ENCODE data around the gene PARP14.
"Not testable (repeated sequence)": the region's sequence is repeated elsewhere in the genome, so short reads cannot be mapped to it uniquely, and the experiment has no call there.

Gene PARP14

DNA sequence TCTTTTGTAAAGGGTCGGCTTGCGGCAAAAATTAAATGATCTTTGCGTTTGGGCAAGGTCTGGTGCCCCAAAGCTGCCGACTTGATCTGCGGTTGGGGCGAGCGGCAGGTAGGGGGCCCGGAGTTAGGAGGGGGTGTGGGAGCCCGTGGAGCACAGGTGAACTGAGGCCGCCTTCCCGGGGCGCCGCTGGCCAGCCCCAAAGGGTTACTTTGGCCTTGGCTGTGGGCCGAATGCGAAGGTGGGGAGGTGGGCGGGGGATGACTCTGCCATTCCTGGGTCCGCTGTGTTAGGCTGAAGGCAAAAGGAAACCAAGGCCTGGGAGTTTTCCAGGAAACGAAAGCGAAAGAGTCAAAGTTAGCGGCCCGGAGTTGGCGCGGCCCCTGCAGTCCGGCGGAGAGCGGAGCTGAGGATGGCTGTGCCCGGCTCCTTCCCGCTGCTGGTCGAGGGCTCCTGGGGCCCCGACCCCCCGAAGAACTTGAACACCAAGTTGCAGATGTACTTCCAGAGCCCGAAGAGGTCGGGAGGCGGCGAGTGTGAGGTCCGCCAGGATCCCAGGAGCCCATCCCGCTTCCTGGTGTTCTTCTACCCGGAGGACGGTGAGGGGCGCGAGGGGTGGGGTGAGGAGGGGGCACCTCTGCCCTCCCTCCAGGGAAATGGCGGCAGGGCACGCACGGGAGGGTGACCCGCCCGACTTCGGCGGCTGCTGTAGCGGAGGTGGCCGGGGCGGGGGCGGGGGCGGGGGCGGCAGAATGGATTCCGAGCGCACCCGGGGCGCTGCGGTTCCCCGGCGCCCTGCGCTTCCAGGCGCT, at the start of gene PARP14:
Gene PARP14, plus strand, starts transcription at position 365 of the 809 bp plus-strand sequence. Its CDS starts 45 bp downstream, at position 410.
- peak; percentile 55 for DNase-seq (ENCODE audit: low spot score)

DNA sequence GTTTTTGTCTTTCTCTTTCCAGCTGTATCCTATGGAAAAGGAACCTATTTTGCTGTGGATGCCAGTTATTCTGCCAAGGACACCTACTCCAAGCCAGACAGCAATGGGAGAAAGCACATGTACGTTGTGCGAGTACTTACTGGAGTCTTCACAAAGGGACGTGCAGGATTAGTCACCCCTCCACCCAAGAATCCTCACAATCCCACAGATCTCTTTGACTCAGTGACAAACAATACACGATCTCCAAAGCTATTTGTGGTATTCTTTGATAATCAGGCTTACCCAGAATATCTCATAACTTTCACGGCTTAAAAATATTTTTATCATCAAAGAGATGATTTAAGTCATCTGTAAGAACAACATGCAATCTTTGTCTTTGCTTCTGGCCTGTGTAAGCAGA, 44.9 kb upstream of the PARP14 start:
- no peak for DNase-seq (ENCODE audit: low spot score)

- DNase-seq (ENCODE audit: low spot score): no peak
Measured at GRCh38 chr3:122636697-122637096, 43.9 kb upstream of the PARP14 start.

GRCh38 chr3:122640437-122640999, 40.1 kb upstream of the PARP14 start:
- DNase-seq (ENCODE audit: low spot score): no peak

DNA sequence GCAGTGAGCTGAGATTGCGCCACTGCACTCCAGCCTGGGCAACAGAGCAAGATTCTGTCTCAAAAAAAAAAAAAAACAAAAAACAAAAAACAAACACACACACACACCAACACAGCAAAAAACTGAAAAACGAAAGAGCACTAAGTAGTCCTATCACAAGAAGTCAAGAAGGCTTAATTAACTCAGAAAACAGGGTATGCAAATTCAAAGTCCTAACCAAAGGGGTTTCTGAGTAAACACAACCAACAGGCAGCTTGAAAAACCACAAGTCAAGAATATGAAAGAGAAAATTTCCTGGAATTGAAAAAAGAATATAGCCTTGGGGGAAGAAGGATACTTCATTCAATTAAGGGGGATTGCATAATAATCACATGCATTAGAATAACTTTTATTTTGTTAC, 37.7 kb upstream of the PARP14 start:
- DNase-seq (ENCODE audit: low spot score): no peak

DNA sequence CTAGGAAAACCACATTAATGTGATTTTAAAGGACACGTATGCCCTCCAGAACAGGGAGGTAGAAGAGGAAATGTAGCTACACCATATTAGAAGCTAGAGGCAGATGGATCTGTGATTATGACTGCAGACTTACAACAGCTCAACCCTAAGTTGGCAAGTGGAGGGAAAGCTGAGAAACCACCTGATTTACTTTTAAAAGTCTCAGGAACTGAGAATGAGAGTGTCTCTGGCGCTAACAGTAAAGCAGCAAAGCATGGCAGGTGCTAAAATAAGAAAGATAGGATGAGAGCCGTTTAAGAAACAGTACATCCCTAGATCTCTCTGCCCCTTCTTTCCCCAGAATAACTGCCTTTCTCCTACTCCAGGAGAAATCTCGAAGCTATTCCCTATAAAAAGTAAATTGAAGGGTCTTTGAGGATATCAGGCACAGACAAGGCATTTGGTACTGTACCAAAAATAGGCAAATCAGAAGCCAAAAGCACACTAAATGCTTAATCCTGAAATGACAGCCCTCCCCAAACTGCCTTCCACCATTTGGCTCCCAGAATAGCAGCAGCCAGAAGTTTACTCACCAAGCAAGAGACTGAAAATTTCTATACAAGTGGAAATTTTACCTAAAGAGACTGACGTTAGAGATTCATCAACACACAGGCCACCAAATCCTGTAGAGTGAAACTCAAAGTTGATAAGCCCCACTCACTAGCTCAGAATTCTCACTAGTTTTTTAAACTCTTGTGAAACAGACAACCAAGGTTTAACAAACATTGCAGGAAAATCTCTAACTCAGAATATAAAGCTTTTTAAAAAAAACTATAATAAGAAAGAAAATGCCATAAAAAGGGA, 34.3 kb upstream of the PARP14 start:
- no peak for DNase-seq (ENCODE audit: low spot score)

GRCh38 chr3:122651233-122651907, 29.3 kb upstream of the PARP14 start:
- DNase-seq (ENCODE audit: low spot score): not testable (repeated sequence)

DNA sequence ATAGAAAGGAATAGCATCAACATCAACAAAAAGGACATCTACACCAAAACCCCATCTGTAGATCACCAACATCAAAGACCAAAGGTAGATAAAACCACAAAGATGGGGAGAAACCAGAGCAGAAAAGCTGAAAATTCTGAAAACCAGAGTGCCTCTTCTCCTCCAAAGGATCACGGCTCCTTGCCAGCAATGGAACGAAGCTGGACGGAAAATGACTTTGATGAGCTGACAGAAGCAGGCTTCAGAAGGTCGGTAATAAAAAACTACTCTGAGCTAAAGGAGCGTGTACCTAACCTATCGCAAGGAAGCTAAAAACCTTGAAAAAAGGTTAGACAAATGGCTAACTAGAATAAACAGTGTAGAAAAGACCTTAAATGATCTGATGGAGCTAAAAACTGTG, 28.7 kb upstream of the PARP14 start:
- DNase-seq (ENCODE audit: low spot score): not testable (repeated sequence)

GRCh38 chr3:122658336-122658735, 22.3 kb upstream of the PARP14 start:
- not testable (repeated sequence) for DNase-seq (ENCODE audit: low spot score)

DNA sequence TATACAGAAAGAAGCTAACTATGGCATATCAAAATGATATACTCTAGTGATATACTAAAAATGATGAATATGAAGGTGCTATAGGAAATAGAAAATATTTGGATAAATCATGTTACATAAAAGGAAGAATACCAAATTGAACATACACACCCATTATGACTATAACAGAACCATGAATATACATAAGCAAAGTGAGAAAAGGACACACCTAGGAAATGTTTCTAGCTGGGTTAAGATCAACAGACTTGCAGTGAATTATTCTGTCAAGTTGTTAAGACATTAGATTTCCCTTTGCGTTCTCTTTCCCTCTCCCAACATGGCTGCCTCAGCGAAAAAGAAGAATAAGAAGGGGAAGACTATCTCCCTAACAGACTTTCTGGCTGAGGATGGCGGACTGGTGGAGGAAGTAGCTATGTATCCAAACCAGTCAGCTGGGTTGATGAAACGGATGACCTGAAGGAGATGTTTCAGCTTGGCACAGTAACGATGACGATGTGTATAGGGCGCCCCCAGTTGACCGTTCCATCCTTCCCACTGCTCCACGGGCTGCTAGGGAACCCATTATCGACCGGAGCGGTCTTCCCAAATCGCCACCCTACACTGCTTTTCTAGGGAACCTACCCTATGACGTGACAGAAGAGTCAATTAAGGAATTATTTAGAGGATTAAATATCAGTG, 20.2 kb upstream of the PARP14 start:
- DNase-seq (ENCODE audit: low spot score): no peak

DNA sequence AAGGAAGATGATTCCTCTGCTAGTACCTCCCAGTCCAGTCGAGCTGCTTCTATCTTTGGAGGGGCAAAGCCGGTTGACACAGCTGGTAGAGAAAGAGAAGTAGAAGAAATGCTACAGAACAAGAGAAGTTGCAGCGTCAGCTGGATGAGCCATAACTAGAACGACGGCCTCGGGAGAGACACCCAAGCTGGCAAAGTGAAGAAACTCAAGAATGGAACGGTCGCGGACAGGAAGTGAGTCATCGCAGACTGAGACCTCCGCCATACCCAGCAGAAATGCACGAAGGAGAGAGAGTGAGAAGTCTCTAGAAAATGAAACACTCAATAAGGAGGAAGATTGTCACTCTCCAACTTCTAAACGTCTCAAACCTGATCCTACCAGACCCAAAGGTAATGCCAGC, 19.0 kb upstream of the PARP14 start:
- DNase-seq (ENCODE audit: low spot score): no peak

DNA sequence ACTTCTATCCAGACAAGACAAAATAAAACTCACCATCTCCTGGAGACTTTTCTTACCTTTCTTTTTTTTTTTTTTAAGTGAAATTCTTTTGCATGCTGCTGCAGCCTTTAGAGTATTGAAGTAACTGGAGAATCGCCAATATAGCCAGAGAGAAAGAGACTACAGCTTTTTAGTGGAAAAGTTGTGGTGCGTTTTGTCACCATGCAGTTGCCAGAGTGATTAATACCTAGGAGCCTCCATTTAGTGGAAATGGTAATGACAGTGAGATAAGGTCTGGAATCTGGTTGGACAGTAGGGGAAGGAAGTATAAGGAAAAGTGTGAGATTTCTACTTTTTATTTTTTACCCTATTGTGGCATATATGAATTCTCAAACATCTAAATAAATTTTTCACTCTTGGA, 18.1 kb upstream of the PARP14 start:
- DNase-seq (ENCODE audit: low spot score): no peak

GRCh38 chr3:122665226-122665786, 15.3 kb upstream of the PARP14 start:
- no peak for DNase-seq (ENCODE audit: low spot score)

DNA sequence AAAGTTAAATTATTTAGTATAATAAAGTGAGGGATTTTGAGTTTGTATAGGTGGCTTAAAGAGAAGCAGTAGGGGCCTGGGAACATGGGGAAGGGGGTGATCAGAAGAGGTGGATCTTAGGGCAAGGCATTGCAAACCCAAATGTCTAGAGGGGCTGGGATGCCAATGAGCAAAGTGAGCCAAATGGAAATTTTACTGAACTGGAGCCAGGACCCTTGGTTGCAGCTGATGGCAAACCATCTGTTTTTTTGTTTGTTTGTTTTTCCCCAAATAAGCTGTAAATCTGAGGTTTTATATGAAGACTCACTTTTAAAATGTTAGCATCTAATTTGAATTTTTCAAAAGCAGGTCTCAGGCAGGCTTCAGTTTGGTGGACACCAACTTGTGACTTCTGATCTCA, 14.8 kb upstream of the PARP14 start:
- no peak for DNase-seq (ENCODE audit: low spot score)

DNA sequence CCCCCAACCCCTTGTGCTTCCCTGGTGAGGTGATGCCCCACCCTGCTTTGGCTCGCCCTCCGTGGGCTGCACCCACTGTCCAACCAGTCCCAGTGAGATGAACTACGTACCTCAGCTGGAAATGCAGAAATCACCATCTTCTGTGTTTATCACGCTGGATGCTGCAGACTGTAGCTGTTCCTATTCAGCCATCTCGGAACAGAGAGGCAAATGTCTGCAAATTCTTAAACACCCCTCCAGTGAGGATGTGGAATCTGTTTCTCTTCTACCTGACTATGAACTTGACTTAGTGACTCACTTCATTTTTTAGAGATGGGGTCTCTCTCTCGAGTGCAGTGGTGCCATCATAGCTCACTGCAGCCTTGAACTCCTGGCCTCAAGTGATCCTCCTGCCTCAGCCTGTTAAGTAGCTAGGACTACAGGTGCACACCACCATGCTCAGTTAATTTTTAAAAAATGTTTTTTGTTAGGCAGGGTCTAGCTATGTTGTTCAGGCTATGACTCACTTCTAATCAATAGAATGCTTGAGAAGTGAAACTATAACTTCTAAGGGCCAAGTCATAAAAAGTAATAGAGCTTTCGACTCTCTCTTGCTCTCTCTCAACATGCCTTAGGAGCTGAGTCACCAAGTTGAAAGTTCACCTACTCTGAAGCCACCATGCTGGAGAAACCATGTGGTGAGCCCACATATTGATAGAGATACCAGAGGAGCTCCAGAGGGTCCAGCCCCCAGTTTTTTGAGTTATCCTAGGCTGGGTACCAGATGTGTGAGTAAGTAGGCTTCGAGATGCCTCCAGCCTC, 11.5 kb upstream of the PARP14 start:
- no peak for DNase-seq (ENCODE audit: low spot score)

DNA sequence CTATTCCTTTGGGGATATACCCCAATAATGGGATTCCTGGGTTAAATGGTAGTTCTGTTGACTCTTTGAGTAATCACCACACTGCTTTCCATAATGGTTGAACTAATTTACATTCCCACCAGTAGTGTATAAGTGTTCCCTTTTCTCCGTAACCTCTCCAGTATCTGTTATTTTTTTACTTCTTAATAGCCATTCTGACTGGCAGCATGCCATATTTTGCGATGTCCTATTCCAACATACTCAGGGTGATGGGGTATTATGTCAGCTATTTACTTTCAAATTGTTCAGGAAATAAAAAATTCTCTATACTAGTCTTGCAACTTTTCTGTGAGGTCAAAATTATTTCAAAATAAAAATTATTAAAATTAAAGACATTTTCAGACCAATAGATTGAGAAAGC, 9.1 kb upstream of the PARP14 start:
- no peak for DNase-seq (ENCODE audit: low spot score)

GRCh38 chr3:122674339-122674738, 6.3 kb upstream of the PARP14 start:
- DNase-seq (ENCODE audit: low spot score): no peak

GRCh38 chr3:122676759-122677158, 3.9 kb upstream of the PARP14 start:
- no peak for DNase-seq (ENCODE audit: low spot score)

GRCh38 chr3:122677216-122677615, 3.4 kb upstream of the PARP14 start:
- DNase-seq (ENCODE audit: low spot score): no peak

DNA sequence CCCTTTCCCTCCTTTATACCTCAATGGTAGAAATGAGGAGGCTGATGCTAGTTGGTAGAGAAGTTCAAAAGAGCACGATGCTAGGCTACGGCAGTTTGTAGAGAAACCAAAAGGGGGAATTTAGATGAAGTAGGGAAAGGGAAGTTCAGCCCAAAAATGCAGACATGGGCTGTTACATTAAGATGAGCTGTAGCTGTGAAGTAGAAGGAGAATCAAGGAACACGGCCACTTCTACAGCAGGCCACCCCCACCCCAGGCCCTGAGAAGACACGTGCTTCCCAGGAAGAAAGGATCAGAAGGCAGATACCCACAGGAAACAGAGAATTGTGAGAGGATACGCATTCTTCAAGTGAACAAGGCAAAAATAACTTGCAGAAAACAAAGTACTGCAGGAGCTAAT, 2.1 kb upstream of the PARP14 start:
- peak; percentile 64 for DNase-seq (ENCODE audit: low spot score)

All from pons (tissue), 1 donor.